Measurements from ENCODE around the gene JPH4. TPM values are rescaled to one million over a fixed set of nuclear protein-coding genes. Genes with fewer than 3 reads are reported as not detected.

Gene JPH4
- polyA plus RNA-seq, 1 donor (not counting 4 experiments of a cell fraction or from before 2014, with no cell fraction given): 0.01 TPM

- Histone ChIP-seq H3K9me3 (ENCODE audit: control insufficient read depth, low read depth, low read length) (no peaks in the 10 kb centered on the region), H3K27ac (ENCODE audit: control insufficient read depth, insufficient read depth, low read length) (no peak overlapping the region), H3K9ac (ENCODE audit: control insufficient read depth, extremely low read depth, insufficient read depth, low read length) (no peak overlapping the region), H2AFZ (ENCODE audit: control insufficient read depth, low read length) (no peak overlapping the region), H3K4me1 (ENCODE audit: control insufficient read depth, extremely low read depth, insufficient read depth, low read length) (peaks cover 11% of the 10 kb centered on the region), H3K79me2 (ENCODE audit: control insufficient read depth, insufficient read depth, low read length) (peaks cover 10% of the 10 kb centered on the region), H3K4me3 (ENCODE audit: control insufficient read depth in 2 of 3, extremely low read depth in 1 of 3, insufficient read depth in 2 of 3, low read depth in 1 of 3, low read length in 3 of 3) (no peak overlapping the region), H4K20me1 (ENCODE audit: control insufficient read depth, extremely low read depth, insufficient read depth, low read length) (peaks cover 9% of the 10 kb centered on the region), H3K36me3 (ENCODE audit: control insufficient read depth in 2 of 2, extremely low read depth in 1 of 2, insufficient read depth in 2 of 2, low read length in 2 of 2) (peaks cover 29 to 36% of the 10 kb centered on the region in 2 experiments), H3K9me1 (ENCODE audit: control insufficient read depth, extremely low read depth, insufficient read depth, low read length) (no peaks in the 10 kb centered on the region), H3K4me2 (ENCODE audit: control insufficient read depth, extremely low read depth, insufficient read depth, low read depth, low read length) (no peak overlapping the region), H3K27me3 (ENCODE audit: control insufficient read depth, extremely low read depth, insufficient read depth, low read length) (no peaks in the 10 kb centered on the region)
- FAIRE-seq (no peak), DNase-seq (ENCODE audit: low read depth, low spot score) (no peak)
- dilution Hi-C loops (cut with MboI; ENCODE audit: extremely low pct_ligation_motif_present, low sequenced_read_pairs): no loop called here
- TF ChIP-seq EZH2 (IDR thresholded peaks at IDR 0.05; ENCODE audit: low read length): no peak
- TF ChIP-seq CTCF (optimal IDR thresholded peaks at IDR 0.05 in 1 of 3, IDR thresholded peaks at IDR 0.05 in 1 of 3, conservative IDR thresholded peaks at IDR 0.05 in 1 of 3; ENCODE audit: extremely low read depth in 1 of 3, insufficient read depth in 2 of 3, low read length in 3 of 3): no peak
Observed at GRCh38 chr14:23558346-23559009, 20.1 kb downstream of the JPH4 start.

GRCh38 chr14:23557946-23558345 lies 20.6 kb downstream of the JPH4 start:
- H4K20me1 ChIP-seq (ENCODE audit: control insufficient read depth, extremely low read depth, insufficient read depth, low read length): peaks cover 8% of the 10 kb centered on the region
- FAIRE-seq: no peak
- H3K79me2 ChIP-seq (ENCODE audit: control insufficient read depth, insufficient read depth, low read length): peaks cover 10% of the 10 kb centered on the region
- no peaks in the 10 kb centered on the region for H3K27me3 ChIP-seq (ENCODE audit: control insufficient read depth, extremely low read depth, insufficient read depth, low read length)
- H3K9me3 ChIP-seq (ENCODE audit: control insufficient read depth, low read depth, low read length): no peaks in the 10 kb centered on the region
- no peak overlapping the region for H3K4me2 ChIP-seq (ENCODE audit: control insufficient read depth, extremely low read depth, insufficient read depth, low read depth, low read length)
- H3K36me3 ChIP-seq (ENCODE audit: control insufficient read depth in 2 of 2, extremely low read depth in 1 of 2, insufficient read depth in 2 of 2, low read length in 2 of 2): peaks cover 24 to 33% of the 10 kb centered on the region in 2 experiments
- no peaks in the 10 kb centered on the region for H3K9me1 ChIP-seq (ENCODE audit: control insufficient read depth, extremely low read depth, insufficient read depth, low read length)
- no peak overlapping the region for H3K27ac ChIP-seq (ENCODE audit: control insufficient read depth, insufficient read depth, low read length)
- H3K9ac ChIP-seq (ENCODE audit: control insufficient read depth, extremely low read depth, insufficient read depth, low read length): no peak overlapping the region
- no peak overlapping the region for H2AFZ ChIP-seq (ENCODE audit: control insufficient read depth, low read length)
- no peak overlapping the region for H3K4me3 ChIP-seq (ENCODE audit: control insufficient read depth in 2 of 3, extremely low read depth in 1 of 3, insufficient read depth in 2 of 3, low read depth in 1 of 3, low read length in 3 of 3)
- TF ChIP-seq CTCF (optimal IDR thresholded peaks at IDR 0.05 in 1 of 3, IDR thresholded peaks at IDR 0.05 in 1 of 3, conservative IDR thresholded peaks at IDR 0.05 in 1 of 3; ENCODE audit: extremely low read depth in 1 of 3, insufficient read depth in 2 of 3, low read length in 3 of 3): no peak
- TF ChIP-seq EZH2 (IDR thresholded peaks at IDR 0.05; ENCODE audit: low read length): no peak
- DNase-seq (ENCODE audit: low read depth, low spot score): no peak
- dilution Hi-C loops (cut with MboI; ENCODE audit: extremely low pct_ligation_motif_present, low sequenced_read_pairs): no loop called here
- peaks cover 11% of the 10 kb centered on the region for H3K4me1 ChIP-seq (ENCODE audit: control insufficient read depth, extremely low read depth, insufficient read depth, low read length)

Data from keratinocyte (primary cell).